Mesodermal cell (in vitro differentiated cells): Measurements from ENCODE around the gene PTPRG.
A peak's percentile ranks its signal among the peaks of the same experiment; 100 is the strongest.

Experiments
- H3K27ac ChIP-seq: 2 replicates; pipeline ENCODE4 v1.7.0; 2013; ENCODE audit warnings: mild to moderate bottlenecking, low read depth, low read length, moderate library complexity; ENCODE audit not compliant: severe bottlenecking
- H3K36me3 ChIP-seq: 2 replicates; pipeline ENCODE4 v1.7.1; 2013; ENCODE audit warnings: mild to moderate bottlenecking, low read length, moderate library complexity; ENCODE audit not compliant: control insufficient read depth, insufficient read depth
- H3K4me1 ChIP-seq: one replicate; pipeline ENCODE4 v1.7.1; 2013; ENCODE audit warnings: mild to moderate bottlenecking, low read length; ENCODE audit not compliant: insufficient read depth, control insufficient read depth, poor library complexity, severe bottlenecking
- H3K4me3 ChIP-seq: 2 replicates; pipeline ENCODE4 v1.7.0; 2013; ENCODE audit warnings: low read length, control low read depth, mild to moderate bottlenecking; ENCODE audit not compliant: insufficient read depth, poor library complexity, severe bottlenecking; ENCODE audit errors: extremely low read depth
- H3K9me3 ChIP-seq: 2 replicates; pipeline ENCODE4 v1.7.1; 2013; ENCODE audit warnings: mild to moderate bottlenecking, low read length, moderate library complexity; ENCODE audit not compliant: control insufficient read depth
- WGBS, 2 experiments: methylation state at CpG; one replicate each; pipeline ENCODE4 v1.1.5; 2013; ENCODE audit warnings: missing lambda C conversion rate in 2 of 2; ENCODE audit not compliant: insufficient coverage in 2 of 2; 5-methylcytosine and 5-hydroxymethylcytosine counted together

PTPRG gene

DNA sequence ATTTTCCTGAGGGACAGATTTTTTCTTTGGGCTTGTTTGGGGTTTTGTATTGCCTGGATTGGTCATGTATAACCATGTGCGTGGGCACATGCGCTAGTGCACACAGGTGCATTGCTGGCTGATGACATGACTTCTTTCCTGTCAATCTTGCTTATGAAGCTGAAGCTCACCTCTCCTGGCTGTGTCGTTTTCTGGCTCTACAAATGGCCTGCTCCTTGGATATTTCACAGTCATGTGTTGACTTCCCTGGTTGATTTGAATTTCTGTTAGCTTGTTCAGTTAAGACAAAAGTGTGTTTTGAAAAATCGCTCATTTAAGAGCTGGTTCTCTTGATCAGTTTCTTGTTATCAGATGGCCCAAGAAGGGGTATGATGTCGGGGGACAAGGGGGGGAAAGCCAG is 11.5 kb downstream of the PTPRG start:
- no peak overlapping the region for H3K4me3 ChIP-seq
- H3K36me3 ChIP-seq: peaks cover 16% of the 10 kb centered on the region
- H3K9me3 ChIP-seq: peaks cover 14% of the 10 kb centered on the region
- WGBS, 2 experiments: 92 to 94% methylated on average over 5 of the region's 5 CpGs
- peaks cover 5% of the 10 kb centered on the region for H3K4me1 ChIP-seq
- no peak overlapping the region for H3K27ac ChIP-seq

GRCh38 chr3:61573441-61573840 is 12.1 kb downstream of the PTPRG start:
- Histone ChIP-seq H3K36me3 (peaks cover 16% of the 10 kb centered on the region), H3K27ac (no peak overlapping the region), H3K4me3 (no peak overlapping the region), H3K9me3 (peaks cover 14% of the 10 kb centered on the region), H3K4me1 (peaks cover 11% of the 10 kb centered on the region)
- no CpG with 5 or more reads among the region's 3 CpGs for WGBS, 2 experiments

- 87 to 91% methylated on average over 7 to 10 of the region's 11 CpGs for WGBS, 2 experiments
- Histone ChIP-seq H3K4me3 (no peak overlapping the region), H3K4me1 (peaks cover 15% of the 10 kb centered on the region), H3K9me3 (peaks cover 14% of the 10 kb centered on the region), H3K36me3 (peaks cover 16% of the 10 kb centered on the region), H3K27ac (no peak overlapping the region)
Measured at GRCh38 chr3:61574854-61575253, 13.5 kb downstream of the PTPRG start.

GRCh38 chr3:61575893-61576292 is 14.5 kb downstream of the PTPRG start:
- Histone ChIP-seq H3K9me3 (peaks cover 14% of the 10 kb centered on the region), H3K27ac (no peak overlapping the region), H3K36me3 (peaks cover 19% of the 10 kb centered on the region), H3K4me1 (peaks cover 15% of the 10 kb centered on the region), H3K4me3 (no peak overlapping the region)
- WGBS, 2 experiments: 89 to 97% methylated on average over 4 of the region's 4 CpGs

DNA sequence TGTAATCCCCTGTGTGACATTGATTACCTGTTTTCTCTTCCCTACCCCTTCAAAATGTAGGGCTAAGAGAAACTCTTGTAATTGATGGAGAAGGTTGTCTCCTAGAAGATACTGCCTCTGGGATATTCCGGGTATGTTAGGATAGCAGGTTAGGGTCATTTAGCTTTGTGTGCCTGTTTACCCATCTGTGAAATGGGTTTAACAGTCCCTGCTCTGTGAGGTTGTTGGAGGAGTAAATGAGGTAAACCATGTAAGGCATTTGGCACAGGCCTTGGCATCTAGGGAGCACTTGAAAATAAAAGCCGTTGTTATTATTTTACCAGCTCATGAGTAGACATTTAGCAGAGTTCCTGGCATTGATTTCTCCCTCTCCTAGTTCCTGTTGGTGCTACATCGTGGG is 16.4 kb downstream of the PTPRG start:
- 96 to 100% methylated on average over 2 to 3 of the region's 3 CpGs for WGBS, 2 experiments
- peaks cover 20% of the 10 kb centered on the region for H3K4me1 ChIP-seq
- peaks cover 8% of the 10 kb centered on the region for H3K36me3 ChIP-seq
- H3K27ac ChIP-seq: peak overlapping the region; percentile 16
- H3K9me3 ChIP-seq: peaks cover 14% of the 10 kb centered on the region
- H3K4me3 ChIP-seq: no peak overlapping the region

DNA sequence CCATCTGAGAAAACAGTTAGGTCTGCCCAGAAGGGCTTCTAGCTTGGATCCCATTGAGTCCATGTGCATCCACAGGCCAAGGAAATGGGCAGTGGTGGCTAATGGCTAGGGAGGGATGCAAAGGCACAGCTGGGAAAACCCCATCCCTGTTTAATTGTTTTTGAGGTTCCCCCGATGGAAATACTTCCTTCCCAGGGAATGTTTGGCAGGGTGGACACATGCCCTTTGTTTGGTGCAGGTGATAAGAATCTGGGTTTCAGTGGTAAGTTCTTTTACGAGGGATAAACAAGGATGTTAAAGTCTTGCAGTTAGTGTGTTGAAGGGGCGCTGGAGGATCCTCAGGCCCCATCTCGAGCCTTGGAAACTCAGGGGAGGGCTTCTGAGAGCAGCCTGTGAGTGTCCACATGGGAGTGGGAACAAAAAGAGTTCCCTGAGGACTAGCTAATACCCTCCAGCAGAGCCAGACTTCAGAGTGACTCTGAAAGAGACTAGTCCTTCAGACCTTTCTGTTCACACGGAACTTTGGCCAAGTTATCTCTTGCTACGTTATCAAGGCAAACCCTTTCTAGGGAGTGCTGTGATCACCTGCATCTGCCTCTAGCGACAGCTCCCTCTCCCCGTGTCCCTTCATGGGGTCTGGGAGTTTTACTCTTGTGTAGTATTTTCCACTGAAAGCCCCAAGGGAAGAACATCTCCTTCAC is 17.4 kb downstream of the PTPRG start:
- WGBS, 2 experiments: 74 to 80% methylated on average over 5 to 6 of the region's 8 CpGs
- H3K4me3 ChIP-seq: no peak overlapping the region
- H3K27ac ChIP-seq: peak overlapping the region; percentile 45
- peaks cover 25% of the 10 kb centered on the region for H3K4me1 ChIP-seq
- H3K36me3 ChIP-seq: peaks cover 3% of the 10 kb centered on the region
- peaks cover 13% of the 10 kb centered on the region for H3K9me3 ChIP-seq

DNA sequence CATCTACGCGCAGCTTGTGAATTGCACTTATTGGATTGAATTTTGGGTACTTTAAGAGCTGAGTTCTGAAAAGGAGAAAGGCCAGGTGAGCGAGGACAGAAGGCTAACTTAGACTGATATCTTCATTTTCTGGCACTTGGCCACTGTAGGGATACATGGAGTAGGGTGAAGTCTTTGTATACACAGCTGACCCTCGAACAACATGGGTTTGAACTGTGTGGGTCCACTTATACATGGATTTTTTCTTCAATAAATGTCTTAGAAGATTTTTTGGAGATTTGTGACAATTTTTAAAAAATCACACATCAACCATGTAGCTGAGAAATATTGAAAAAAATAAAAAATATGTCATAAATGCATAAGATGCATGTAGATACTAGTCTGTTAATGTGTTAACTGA is 18.3 kb downstream of the PTPRG start:
- H3K4me1 ChIP-seq: peaks cover 28% of the 10 kb centered on the region
- no peak overlapping the region for H3K4me3 ChIP-seq
- peaks cover 4% of the 10 kb centered on the region for H3K9me3 ChIP-seq
- H3K36me3 ChIP-seq: peaks cover 4% of the 10 kb centered on the region
- H3K27ac ChIP-seq: no peak overlapping the region
- 100% methylated on average over 1 to 4 of the region's 4 CpGs for WGBS, 2 experiments

DNA sequence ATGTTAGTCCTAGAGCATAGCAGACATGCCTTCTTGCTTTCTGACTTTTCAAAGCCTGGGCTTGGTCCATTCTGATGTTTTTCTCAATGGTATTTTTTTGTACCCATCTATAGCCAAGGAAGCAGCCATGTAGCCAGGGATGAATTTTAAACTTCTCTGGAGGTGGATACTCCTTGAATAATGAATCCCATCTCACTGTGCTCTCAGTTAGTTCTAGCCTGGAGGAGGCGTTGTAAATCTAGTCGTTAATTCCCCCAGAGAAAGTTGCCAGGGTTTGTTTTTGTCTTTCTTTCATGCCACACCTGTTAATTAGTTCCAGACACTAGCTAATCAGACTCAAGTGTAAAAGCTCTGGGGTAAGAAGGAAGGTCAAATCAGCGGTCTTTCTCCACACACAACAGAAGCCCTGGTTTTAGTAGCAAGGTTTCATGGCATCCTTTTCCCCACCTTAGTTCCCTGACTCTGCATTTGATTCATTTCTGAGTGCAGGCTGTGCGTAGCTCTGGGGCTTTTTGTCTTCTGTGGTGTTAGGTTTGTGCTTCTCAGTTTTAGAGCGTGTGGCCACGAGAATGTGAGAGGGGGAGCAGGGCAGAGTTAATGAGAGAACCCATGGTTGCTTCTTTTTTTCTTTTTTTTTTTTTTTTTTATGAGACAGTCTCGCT is 19.7 kb downstream of the PTPRG start:
- Histone ChIP-seq H3K9me3 (no peaks in the 10 kb centered on the region), H3K27ac (no peak overlapping the region), H3K4me1 (peaks cover 23% of the 10 kb centered on the region), H3K36me3 (peaks cover 7% of the 10 kb centered on the region), H3K4me3 (no peak overlapping the region)
- WGBS, 2 experiments: 67% methylated on average over 2 of the region's 7 CpGs; no CpG with 5 or more reads in 1 of the 2 experiments

- WGBS, 2 experiments: 93 to 100% methylated on average over 1 to 3 of the region's 4 CpGs
- H3K27ac ChIP-seq: no peak overlapping the region
- H3K9me3 ChIP-seq: no peaks in the 10 kb centered on the region
- peaks cover 23% of the 10 kb centered on the region for H3K4me1 ChIP-seq
- no peak overlapping the region for H3K4me3 ChIP-seq
- peaks cover 7% of the 10 kb centered on the region for H3K36me3 ChIP-seq
Measured at GRCh38 chr3:61582287-61582686, 20.9 kb downstream of the PTPRG start.

DNA sequence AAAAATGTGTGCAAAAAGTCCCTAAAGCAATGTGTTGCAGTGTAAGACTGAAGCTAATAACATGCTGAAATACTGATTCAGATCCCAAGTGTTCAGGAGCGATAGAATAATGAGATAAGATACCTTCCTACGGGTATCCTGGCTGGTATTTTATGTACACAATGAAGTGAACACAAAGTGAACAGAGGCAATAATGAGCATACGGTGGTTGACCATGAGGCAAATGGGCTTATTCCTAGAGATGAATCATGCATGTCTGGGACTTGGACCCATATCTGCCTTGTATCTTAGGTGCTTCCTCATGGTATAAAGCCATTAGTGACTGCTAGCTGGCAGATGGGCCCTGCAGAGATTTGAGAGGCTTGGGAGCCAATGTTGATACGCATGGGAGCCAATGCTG is 21.5 kb downstream of the PTPRG start:
- peaks cover 23% of the 10 kb centered on the region for H3K4me1 ChIP-seq
- peaks cover 7% of the 10 kb centered on the region for H3K36me3 ChIP-seq
- no peaks in the 10 kb centered on the region for H3K9me3 ChIP-seq
- no peak overlapping the region for H3K27ac ChIP-seq
- H3K4me3 ChIP-seq: no peak overlapping the region
- 91 to 97% methylated on average over 4 of the region's 4 CpGs for WGBS, 2 experiments
